GM18873 (cell line): ENCODE results near the gene IL1RAPL1.
A peak's percentile ranks its signal among the peaks of the same experiment; 100 is the strongest.

Source experiments
- ATAC-seq: cut with Tn5 transposase; IDR thresholded peaks from one replicate; pipeline ENCODE4 v1.9.1; 2021; ENCODE audit warnings: mild to moderate bottlenecking, moderate library complexity, moderate number of reproducible peaks; ENCODE audit not compliant: unreplicated experiment, low FRiP score

The IL1RAPL1 gene

DNA sequence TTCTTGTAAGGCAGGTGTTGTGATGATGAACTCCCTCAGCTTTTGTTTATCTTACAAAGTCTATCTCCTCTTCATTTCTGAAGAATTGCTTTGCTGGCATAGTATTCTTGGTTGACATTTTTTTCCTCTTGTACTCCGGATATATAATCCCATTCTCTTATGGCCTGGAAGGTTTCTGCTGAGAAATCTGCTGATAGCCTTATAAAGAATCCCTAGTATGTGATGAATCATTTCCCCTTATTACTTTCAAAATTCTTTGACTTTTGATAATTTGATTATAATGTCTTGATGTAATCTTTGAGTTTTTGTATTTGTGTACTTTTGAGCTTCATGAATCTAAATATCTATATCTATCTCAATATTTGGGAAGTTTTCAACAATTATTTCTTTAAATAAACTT lies 972.8 kb downstream of the IL1RAPL1 start:
- ATAC-seq, result no peak

DNA sequence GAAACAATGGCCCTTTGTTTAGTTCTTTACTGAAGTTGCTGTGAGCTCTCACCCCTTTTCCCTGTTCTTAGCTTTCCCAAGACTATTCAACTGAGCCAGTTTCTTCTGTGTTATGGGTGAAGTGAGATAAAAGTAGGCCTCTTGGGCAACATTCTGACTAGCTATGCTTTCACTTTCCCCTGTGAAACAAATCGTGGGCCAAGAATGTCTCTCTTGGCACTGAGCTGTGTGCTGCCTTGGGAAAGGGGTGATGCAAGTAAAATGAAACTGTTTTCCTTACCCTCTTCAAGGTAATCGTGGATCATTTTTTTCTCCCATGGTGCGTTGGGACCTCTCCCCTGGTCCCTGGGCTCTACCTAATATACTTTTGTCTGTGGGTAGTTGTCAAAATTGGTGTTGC lies 974.2 kb downstream of the IL1RAPL1 start:
- ATAC-seq, result no peak

DNA sequence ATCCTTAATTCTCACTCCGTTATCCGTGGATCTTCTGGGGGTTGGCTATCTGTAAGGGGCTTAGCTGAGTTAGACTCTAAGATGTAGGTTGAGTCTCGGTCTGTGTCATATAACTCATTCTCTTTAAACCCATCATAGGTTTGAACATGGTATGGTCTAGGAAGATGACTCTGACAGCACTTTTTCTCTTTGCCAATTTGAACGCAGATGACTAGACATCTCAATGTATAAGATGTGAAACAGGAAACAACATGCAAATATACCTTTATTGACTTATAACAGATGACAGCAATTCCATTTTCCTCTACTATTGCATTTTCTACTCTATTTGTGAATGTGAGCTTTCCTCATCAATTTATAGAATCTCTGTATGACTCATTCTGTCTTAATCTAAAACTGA lies 993.3 kb downstream of the IL1RAPL1 start:
- peak; percentile 53 for ATAC-seq

DNA sequence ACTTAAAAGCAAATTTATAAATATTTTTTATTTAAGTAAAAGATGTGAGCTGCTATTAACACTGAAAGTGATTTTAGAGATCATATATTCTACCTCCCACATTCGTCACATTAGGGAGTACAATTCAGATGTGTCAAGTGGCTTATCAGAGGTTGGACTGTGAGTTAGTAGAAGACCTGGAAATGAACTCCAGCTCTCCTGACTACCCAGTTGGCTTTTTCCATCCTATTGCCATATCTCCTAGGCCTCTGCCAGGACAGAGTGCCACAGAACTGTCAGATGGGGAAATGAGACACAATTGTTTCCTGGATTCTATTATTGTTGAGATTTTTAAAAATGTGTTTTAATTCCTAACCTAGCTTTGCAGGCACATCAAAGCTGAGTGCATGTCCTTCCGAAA lies 994.0 kb downstream of the IL1RAPL1 start:
- no peak for ATAC-seq

DNA sequence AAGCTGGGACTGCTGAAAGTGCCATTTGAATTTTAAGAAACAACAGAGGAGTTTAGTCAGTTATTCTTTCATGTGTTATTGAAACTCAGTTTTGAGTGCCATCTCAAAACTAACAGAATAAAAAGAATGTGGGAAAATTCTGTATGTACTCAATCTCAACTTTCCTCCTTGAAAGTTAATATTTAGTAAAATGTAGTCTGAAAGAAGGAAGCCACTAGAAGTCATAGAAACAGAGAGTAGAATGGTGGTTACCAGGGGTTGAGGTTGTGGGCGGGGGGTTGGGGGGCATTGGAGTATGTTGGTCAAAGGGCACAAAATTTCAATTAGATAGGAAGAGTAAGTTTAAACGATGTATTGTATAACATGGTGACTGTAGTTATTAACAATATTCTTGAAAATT lies 999.9 kb downstream of the IL1RAPL1 start:
- peak; percentile 47 for ATAC-seq

DNA sequence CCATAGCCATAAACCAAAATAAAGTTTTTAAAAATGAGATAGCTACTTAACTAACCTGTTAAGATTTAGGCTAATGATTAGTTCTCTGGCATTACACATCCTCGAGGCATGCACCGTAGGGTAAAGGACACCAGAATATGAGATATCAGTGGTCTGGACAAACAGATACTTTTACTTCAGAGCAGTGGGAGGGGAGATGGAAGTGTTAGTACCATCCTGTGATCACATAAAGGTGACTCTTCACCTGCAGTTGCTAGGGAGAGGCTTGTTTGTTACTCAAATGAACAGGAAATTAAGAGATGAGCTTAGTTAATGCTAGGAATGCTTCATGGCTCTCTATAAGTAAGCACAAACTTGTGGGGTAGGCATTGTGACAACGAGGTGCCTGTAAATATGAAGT lies 1003.7 kb downstream of the IL1RAPL1 start:
- ATAC-seq, result no peak

DNA sequence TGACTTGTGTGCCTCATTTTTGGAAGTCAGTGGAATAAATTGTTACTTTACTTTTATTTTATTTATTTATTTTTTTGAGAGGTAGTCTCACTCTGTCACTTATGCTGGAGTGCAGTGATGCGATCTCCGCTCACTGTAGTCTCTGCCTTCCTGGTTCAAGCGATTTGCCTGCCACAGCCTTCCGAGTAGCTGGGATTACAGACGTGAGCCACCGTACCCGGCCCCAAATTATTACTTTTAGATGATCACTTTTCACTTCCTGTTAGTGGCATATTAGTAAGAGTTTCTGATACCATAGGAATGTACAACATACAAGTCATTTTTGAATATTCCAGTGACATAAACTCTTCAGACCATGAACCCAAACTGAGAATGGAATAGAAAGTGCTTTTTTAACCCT lies 1017.1 kb downstream of the IL1RAPL1 start:
- ATAC-seq, result no peak

DNA sequence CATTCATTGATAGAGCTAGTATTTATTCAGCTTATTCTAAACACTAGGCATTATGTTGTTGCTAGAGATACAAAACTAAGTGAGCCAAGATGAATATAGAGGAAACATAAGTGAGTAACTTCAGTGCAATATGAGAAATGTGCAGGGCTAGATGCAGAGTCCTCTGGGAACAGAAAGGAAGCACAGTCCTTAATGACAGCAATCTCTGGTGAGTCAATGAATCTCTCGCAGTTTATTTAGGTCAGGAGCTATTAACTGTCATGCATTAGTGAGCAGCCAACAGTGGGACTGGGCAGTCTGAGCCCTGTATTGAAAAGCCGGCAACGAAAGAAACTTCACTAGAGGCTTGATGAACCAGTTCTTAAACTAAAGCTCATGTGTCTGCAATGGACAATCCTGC lies 1030.0 kb downstream of the IL1RAPL1 start:
- ATAC-seq, result no peak

DNA sequence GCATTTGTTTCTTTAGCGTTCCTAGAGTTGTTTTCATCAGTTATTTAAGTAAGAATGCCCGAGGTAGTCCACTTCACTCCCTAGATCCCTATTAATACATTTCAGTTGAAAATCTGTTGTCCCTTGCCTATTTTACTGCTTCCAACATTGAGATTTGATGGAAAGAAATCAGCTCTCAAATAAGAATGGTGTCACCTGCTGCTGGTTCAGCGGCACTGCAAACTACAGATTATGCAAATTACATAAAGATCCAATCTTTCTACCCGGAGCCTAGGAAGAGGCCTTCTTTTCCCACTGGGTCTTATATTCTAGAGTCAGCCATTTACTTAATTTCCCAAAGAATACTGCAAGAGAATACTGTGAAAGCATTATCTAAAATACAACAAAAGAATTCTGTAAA lies 1030.5 kb downstream of the IL1RAPL1 start:
- no peak for ATAC-seq

DNA sequence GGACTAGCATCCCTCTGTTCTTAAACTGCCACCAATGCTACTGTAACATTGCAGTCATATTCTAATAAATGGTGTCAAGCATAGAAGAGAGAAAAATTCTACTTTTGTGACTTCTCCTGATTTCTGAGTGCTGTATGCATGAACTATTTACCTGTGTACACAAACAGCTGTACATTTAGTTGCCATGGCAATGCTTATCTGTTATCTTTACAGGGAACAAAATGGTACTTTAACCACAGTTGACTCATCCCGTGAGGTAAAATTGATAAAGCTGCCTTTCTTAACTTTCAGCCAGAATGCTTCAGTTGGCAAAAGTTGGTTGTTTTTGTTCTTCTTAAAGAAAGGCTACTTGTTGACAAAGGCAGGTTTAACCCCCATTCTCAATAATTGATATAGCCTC lies 1040.6 kb downstream of the IL1RAPL1 start:
- no peak for ATAC-seq

DNA sequence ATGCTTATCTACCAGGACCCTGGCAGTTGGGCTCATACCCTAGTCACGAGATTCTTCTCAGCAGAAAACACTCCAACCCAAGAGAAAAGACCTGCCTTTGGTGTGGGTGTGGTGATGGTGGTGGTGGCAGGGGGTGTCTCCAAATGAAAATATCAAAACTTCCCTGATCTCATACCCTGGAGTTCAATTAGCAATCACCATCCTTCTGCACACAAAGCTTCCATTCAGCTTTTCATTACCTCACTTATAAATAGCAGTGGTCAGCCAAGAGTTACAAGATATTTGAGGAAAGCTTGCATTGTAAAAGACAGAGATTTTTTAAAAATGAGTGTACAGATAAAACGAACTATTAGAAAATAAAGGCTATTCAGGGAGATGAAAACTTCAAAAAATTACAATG lies 1047.3 kb downstream of the IL1RAPL1 start:
- ATAC-seq, result no peak

DNA sequence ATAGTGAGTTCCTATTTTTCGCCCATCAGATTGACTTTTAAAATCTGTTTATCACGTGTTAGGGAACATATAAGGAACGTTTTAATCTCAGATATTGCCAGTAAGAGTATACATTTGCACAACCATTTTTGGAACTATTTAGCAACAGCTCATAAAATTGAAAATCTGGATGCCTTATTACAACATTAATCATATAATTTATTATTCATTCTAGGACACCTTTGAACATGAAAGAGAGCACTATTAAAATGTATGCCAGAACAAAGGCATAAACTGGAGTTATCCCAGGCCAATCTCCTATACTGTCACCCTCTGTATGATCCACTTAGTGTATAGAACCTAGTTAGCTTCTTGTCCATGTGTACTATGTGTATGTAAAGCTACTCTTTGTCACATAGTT lies 1049.1 kb downstream of the IL1RAPL1 start:
- no peak for ATAC-seq

DNA sequence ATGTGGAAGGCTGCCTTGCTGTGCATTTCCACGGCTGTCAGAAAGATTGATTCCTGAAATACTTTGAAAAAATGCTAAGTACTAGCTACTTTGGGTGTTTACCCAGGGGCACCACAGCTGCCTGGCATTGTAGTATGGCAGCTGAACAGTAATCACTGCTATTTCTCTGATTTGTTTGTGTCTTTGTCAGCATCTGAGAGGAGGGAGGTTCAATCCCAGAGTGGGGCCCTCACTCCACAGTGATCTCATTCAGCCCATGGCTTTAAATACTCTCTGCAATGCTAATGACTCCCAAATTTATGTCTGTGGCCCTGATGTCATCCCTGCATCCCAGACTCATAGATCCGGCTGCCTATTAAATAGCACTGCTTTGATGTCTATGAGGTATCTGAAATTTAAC lies 1052.9 kb downstream of the IL1RAPL1 start:
- ATAC-seq, result no peak

DNA sequence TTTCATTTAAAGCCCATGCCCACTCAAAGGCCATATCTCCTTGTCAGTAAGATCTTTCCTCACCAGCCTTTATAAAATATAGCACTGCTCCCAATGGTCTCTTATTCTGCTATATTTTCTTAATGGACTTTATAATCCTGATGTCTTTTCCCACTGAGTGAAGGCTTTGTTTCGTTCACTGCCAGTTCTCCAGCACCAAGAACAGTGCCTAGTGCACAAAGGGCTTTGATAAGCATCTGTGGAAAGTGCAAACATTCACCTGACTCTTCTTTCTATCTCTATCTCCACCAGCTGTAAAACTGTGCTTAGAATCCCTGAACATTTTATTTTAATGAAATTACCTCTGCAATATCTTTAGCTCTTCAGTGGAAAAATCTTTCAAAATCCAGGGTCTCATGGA lies 1054.2 kb downstream of the IL1RAPL1 start:
- no peak for ATAC-seq

DNA sequence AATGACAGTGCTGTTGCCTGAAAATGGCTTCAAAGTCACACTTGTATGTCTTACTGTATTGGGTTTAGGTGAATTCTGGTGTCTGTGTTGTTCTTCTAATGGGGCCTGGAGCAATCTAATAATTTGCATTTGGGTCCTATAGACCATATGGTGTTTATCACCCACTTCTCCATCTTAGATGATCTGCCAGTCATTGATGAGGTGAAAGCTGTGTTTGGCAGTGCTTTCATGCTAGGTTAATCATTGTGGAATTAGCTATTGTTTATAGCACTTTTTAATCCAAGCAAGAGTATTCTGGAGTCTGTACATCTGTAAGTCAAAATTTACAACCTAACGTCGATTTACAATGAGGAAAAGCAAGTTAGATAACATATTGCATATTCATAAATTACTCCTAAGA lies 1055.9 kb downstream of the IL1RAPL1 start:
- no peak for ATAC-seq

DNA sequence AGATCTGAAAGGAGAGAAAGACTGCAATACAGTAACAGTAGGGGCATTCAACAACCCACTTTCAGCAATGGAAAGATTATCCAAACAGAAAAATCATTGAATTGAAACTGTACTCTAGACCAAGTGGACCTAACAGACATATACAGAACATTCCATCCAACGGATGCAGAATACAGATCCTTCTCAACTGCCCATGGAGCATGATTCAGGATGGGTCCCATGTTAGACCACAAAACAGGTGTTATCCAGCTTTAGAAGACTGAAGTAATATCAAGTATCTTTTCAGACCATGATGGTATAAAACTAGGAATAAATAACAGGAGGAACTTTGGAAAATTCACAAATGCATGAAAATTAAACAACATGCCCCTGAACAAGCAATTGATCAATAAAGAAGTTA lies 1060.9 kb downstream of the IL1RAPL1 start:
- no peak for ATAC-seq

DNA sequence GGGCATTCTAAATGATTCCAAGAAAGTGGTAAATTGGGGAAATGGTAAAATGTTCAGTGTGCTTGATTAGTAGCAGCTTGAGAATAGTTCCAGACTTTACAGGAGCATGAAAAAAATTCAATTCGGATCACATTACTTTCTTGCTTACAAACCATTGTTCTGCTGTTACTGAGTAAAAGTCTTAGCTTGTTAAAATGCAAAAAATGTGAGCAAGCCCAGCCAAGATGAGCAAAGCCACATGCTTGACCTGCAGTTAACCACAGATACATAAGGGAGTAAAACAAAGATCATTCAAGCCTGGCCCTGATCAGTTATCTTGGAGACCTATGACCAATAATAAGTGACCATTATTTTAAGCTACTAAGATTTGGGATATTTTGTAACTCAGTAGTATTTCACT lies 1065.2 kb downstream of the IL1RAPL1 start:
- ATAC-seq, result no peak

DNA sequence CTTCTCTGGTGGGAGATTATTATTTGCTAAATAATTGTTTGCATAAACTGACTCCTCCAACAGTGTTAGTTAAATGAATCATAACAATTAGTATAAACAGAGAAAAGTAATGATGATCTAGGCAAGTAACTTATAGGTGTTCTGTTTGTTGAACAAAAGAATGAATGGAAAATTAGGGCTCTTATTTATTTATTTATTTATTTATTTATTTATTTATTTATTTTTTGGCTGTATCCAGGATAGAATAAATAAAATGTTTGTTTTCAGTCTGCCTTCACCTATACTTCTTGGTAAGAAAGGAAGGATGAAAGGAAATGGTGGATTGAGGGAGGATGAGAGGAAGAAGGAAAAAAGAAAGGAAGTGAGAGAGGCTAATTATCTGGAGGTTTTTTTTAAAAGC lies 1066.5 kb downstream of the IL1RAPL1 start:
- ATAC-seq, result no peak

DNA sequence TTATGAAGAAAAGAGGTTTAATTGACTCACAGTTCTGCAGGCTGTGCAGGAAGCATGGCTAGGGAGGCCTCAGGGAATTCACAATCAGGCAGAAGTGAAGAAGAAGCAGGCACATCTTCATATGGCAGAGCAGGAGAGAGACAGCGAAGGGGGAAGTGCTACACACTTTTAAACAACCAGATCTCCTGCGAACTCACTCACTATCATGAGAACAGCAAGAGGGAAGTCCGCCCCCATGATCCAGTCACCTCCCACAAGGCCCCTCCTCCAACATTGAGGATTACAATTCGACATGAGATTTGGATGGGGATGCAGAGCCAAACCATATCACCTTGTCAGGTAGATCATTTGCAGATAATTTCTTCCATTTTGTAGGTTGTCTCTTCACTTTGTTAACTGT lies 1072.7 kb downstream of the IL1RAPL1 start:
- no peak for ATAC-seq

DNA sequence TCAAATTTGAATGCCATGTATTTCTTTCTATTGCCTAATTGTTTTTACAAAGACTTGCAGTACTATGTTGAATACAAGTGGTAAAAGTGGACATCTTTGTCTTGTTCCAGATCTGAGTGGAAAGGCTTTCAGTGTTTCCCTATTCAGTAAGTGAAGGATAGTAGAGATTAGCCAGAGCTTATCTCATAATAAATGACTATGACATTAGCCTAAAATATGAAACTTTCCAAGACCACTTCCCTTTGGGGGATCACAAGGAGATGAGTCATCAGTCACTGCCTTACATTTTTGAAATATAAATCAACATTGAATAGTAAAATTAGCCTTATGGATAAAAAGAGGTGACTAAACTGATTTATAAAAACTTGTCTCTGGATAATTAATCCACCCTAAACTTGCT lies 1074.0 kb downstream of the IL1RAPL1 start:
- no peak for ATAC-seq

DNA sequence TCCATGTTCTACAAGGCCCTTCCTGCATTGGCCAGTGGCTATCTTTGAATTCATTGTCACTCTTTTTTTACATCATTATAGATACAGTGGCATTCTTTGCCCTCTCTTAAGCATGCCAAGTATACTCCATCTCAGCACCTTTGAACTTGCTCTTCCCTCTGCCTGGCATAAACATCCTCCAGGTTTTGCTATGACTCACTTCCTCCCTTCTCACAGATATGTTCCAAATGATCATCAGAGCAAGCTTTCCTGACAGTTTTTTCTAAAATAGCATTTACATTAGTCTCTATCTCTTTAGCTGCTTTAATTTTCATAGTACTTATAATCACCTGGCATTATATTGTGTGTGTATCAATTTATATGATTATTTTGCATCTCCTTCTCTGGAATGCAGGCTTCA lies 1074.9 kb downstream of the IL1RAPL1 start:
- ATAC-seq, result no peak

DNA sequence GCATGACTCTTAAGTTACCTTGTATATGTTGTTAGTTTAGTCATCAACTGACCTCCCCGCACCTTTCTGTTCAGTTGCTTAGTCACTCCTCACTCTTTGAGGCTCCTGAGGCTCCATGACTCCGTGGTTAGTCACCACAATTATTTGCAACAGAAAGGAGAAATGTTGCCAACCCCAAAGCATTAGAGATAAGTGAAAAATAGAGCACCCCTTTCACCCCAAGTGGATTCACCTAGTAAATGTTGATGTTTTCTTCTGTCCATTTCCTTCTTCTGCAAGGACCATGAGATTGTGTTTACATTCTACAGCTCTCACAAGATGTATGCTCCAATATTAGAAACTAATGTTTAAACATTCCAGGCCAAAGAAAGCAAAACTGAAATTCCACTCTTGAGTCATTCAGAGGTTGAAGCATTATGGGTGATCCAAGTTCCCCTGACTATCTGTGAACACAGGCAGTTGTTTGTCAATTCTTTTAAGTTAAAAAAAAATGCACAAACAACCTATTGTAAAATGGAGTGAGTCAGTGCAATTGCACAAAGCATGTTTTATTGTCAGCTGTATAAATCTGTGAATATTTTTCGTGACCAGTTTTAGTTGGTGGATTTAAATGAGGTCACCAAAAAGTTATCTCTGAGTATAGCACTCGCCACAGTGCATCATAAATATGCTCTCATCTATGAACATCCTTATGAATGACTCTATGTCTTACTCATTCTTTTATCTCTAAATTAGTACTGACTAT lies 1075.7 kb downstream of the IL1RAPL1 start:
- ATAC-seq, result peak; percentile 76

DNA sequence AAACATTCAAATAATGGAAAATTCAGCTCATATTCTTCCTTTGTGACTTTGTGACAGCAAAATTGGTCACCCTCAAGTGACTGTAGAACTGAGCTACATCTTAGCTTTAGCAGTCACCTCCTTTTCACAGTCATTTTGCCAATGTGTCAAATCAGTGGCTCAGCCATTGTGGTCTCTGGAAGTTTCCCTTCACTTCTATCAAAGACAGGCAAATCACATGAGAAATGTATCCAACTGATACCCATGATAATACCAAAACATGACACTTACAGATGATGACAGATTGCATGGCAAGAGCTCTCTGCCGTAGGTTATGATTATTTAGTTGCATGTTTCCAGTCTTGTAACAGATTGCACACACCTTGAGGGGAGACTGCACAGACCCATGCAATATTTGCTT lies 1078.3 kb downstream of the IL1RAPL1 start:
- no peak for ATAC-seq
